ENCODE measurements around the gene ERGIC2.

- no peak for TF ChIP-seq CTCF (IDR thresholded peaks at IDR 0.05 in 2 of 3, conservative IDR thresholded peaks at IDR 0.05 in 1 of 3; ENCODE audit: control insufficient read depth in 2 of 3, extremely low read depth in 1 of 3, insufficient read depth in 1 of 3, low read depth in 3 of 3, low read length in 3 of 3)
- no peak for TF ChIP-seq IRF3 (IDR thresholded peaks at IDR 0.05)
- no peak for TF ChIP-seq POLR2A (IDR thresholded peaks at IDR 0.05; ENCODE audit: low read depth, low read length)
- no peak for TF ChIP-seq ATF3 (IDR thresholded peaks at IDR 0.05; ENCODE audit: borderline replicate concordance, extremely low read depth, low read depth, low read length)
- no peak for TF ChIP-seq NR2F1 (conservative IDR thresholded peaks at IDR 0.05)
- TF ChIP-seq TAF1 (IDR thresholded peaks at IDR 0.05; ENCODE audit: borderline replicate concordance, low read depth, low read length), result no peak
- TF ChIP-seq NRF1 (conservative IDR thresholded peaks at IDR 0.05; ENCODE audit: low read depth, low read length), result no peak
- TF ChIP-seq PAX5 (IDR thresholded peaks at IDR 0.05; ENCODE audit: borderline replicate concordance, low read depth, low read length), result no peak
- TF ChIP-seq USF1 (IDR thresholded peaks at IDR 0.05; ENCODE audit: borderline replicate concordance, extremely low read length, insufficient read depth, low read depth, low read length), result no peak
- TF ChIP-seq FOXM1 (IDR thresholded peaks at IDR 0.05; ENCODE audit: low read depth, low read length), result no peak
- no peak for TF ChIP-seq EP300 (IDR thresholded peaks at IDR 0.05; ENCODE audit: borderline replicate concordance in 1 of 2, control insufficient read depth in 1 of 2, low read depth in 2 of 2, low read length in 2 of 2)
- TF ChIP-seq MEF2A (IDR thresholded peaks at IDR 0.05; ENCODE audit: insufficient read depth, low read depth, low read length), result no peak
- no peak for TF ChIP-seq CBX3 (IDR thresholded peaks at IDR 0.05; ENCODE audit: borderline replicate concordance, low read depth)
Observed at GRCh38 chr12:29337325-29337724, 43.6 kb downstream of the ERGIC2 start.

Data from GM12878 (cell line).